Mesenchymal stem cell (in vitro differentiated cells and primary cell): ENCODE data around the gene NUMA1.

ENCODE experiments used
- DNase-seq: peaks from one replicate; pipeline ENCODE4 v3.0.0-alpha.2; 2013
- H2AFZ ChIP-seq: one replicate; pipeline ENCODE4 v1.6.1; 2013; ENCODE audit warnings: low read depth, mild to moderate bottlenecking, control low read depth, inconsistent platforms, low read length, moderate library complexity
- H2AK5ac ChIP-seq: 2 replicates; pipeline ENCODE4 v1.6.1; 2013; ENCODE audit warnings: low read length, moderate library complexity, mild to moderate bottlenecking, inconsistent platforms; ENCODE audit not compliant: severe bottlenecking
- H2BK120ac ChIP-seq: one replicate; pipeline ENCODE4 v1.6.1; 2013; ENCODE audit warnings: low read depth, mild to moderate bottlenecking, inconsistent platforms, low read length, moderate library complexity
- H2BK12ac ChIP-seq, 2 experiments: one replicate each; pipeline ENCODE4 v1.6.1; 2013; ENCODE audit warnings: inconsistent platforms in 2 of 2, low read length in 2 of 2, mild to moderate bottlenecking in 2 of 2, moderate library complexity in 2 of 2, control low read depth in 1 of 2
- H2BK15ac ChIP-seq: one replicate; pipeline ENCODE4 v1.6.1; 2013; ENCODE audit warnings: mild to moderate bottlenecking, low read depth, inconsistent platforms; ENCODE audit not compliant: poor library complexity, severe bottlenecking
- H2BK5ac ChIP-seq: 2 replicates; pipeline ENCODE4 v1.6.1; 2013; ENCODE audit warnings: low read depth, mild to moderate bottlenecking, low read length, control low read depth, inconsistent platforms; ENCODE audit not compliant: poor library complexity, severe bottlenecking
- H3K14ac ChIP-seq, 2 experiments: one replicate each; pipeline ENCODE4 v1.6.1; 2013; ENCODE audit warnings: inconsistent platforms in 2 of 2, low read length in 2 of 2, control low read depth in 1 of 2, mild to moderate bottlenecking in 1 of 2, moderate library complexity in 1 of 2
- H3K18ac ChIP-seq, 2 experiments: one replicate each; pipeline ENCODE4 v1.6.1; 2013; ENCODE audit warnings: inconsistent platforms in 2 of 2, low read length in 2 of 2, control low read depth in 1 of 2, low read depth in 1 of 2, mild to moderate bottlenecking in 1 of 2
- H3K23ac ChIP-seq, 2 experiments: one replicate each; pipeline ENCODE4 v1.6.1; 2013; ENCODE audit warnings: inconsistent platforms in 2 of 2, low read length in 2 of 2, mild to moderate bottlenecking in 2 of 2, moderate library complexity in 2 of 2, control low read depth in 1 of 2
- H3K27ac ChIP-seq: 2 replicates; pipeline ENCODE4 v1.5.1; 2013; ENCODE audit warnings: mild to moderate bottlenecking, moderate library complexity, low read length, control low read depth, inconsistent platforms; ENCODE audit not compliant: poor library complexity, severe bottlenecking
- H3K27me3 ChIP-seq, 2 experiments: 2 replicates each; pipeline versions ENCODE4 v1.6.1 to v1.7.0; 2013; ENCODE audit warnings: low read length in 2 of 2, mild to moderate bottlenecking in 2 of 2, moderate library complexity in 2 of 2, control low read depth in 1 of 2, inconsistent platforms in 1 of 2; ENCODE audit not compliant: control insufficient read depth in 1 of 2, insufficient read depth in 1 of 2
- H3K36me3 ChIP-seq, 2 experiments: 2 replicates each; pipeline versions ENCODE4 v1.6.1 to v1.7.0; 2013; ENCODE audit warnings: low read length in 2 of 2, control low read depth in 1 of 2, inconsistent platforms in 1 of 2, low read depth in 1 of 2, mild to moderate bottlenecking in 1 of 2; ENCODE audit not compliant: insufficient read depth in 2 of 2, control insufficient read depth in 1 of 2
- H3K4ac ChIP-seq, 2 experiments: one replicate each; pipeline ENCODE4 v1.6.1; 2013; ENCODE audit warnings: inconsistent platforms in 2 of 2, low read length in 2 of 2, mild to moderate bottlenecking in 2 of 2, moderate library complexity in 2 of 2, control low read depth in 1 of 2, low read depth in 1 of 2
- H3K4me1 ChIP-seq: 2 replicates; pipeline ENCODE4 v1.6.1; 2013; ENCODE audit warnings: low read depth, low read length, control low read depth; ENCODE audit not compliant: control insufficient read depth, insufficient read depth
- H3K4me2 ChIP-seq: 2 replicates; pipeline ENCODE4 v1.6.1; 2013; ENCODE audit warnings: low read length, mild to moderate bottlenecking, inconsistent platforms; ENCODE audit not compliant: poor library complexity, severe bottlenecking
- H3K4me3 ChIP-seq, 2 experiments: 2 replicates each; pipeline versions ENCODE4 v1.5.1 to v1.7.0; 2013; ENCODE audit warnings: low read length in 2 of 2, mild to moderate bottlenecking in 2 of 2, control low read depth in 1 of 2, low read depth in 1 of 2; ENCODE audit not compliant: insufficient read depth in 1 of 2
- H3K79me1 ChIP-seq: replicated peaks from 2 replicates; pipeline ENCODE4 v1.6.1; 2013; ENCODE audit warnings: mild to moderate bottlenecking, control low read depth, low read length, inconsistent platforms; ENCODE audit not compliant: poor library complexity, severe bottlenecking
- H3K9ac ChIP-seq: 2 replicates; pipeline ENCODE4 v1.7.0; 2013; ENCODE audit warnings: mild to moderate bottlenecking, low read length, moderate library complexity
- H3K9me3 ChIP-seq: 2 replicates; pipeline ENCODE4 v1.7.0; 2013; ENCODE audit warnings: mild to moderate bottlenecking, low read length; ENCODE audit not compliant: control insufficient read depth
- H4K8ac ChIP-seq: one replicate; pipeline ENCODE4 v1.6.1; 2013; ENCODE audit warnings: inconsistent platforms, mild to moderate bottlenecking, low read length, moderate library complexity
- H4K91ac ChIP-seq: one replicate; pipeline ENCODE4 v1.6.1; 2013; ENCODE audit warnings: mild to moderate bottlenecking, low read length, inconsistent platforms
- WGBS: methylation state at CpG from one replicate; pipeline ENCODE4 v1.1.7; 2013; ENCODE audit warnings: mixed read lengths; 5-methylcytosine and 5-hydroxymethylcytosine counted together

Gene NUMA1

GRCh38 chr11:72030472-72031045, 49.8 kb downstream of the NUMA1 start:
- Histone ChIP-seq H3K4ac (no peak overlapping the region), H2BK5ac (no peak overlapping the region), H3K14ac (no peak overlapping the region), H3K9me3 (no peaks in the 10 kb centered on the region), H3K4me1 (peaks cover 5% of the 10 kb centered on the region), H3K27ac (peak overlapping the region; percentile 24), H2BK12ac (no peak overlapping the region), H3K27me3 (no peaks in the 10 kb centered on the region), H3K9ac (no peak overlapping the region), H4K8ac (no peak overlapping the region), H3K36me3 (peaks cover 36 to 94% of the 10 kb centered on the region in 2 experiments), H2AFZ (no peak overlapping the region), H2AK5ac (no peak overlapping the region), H2BK120ac (no peak overlapping the region), H3K23ac (no peak overlapping the region), H3K4me2 (peak overlapping the region; percentile 30), H4K91ac (no peak overlapping the region), H3K79me1 (peaks cover 16% of the 10 kb centered on the region), H3K4me3 (no peak overlapping the region), H2BK15ac (no peak overlapping the region), H3K18ac (no peak overlapping the region)
- WGBS = no CpG with 5 or more reads among the region's 1 CpG
- DNase-seq = no peak

- DNase-seq = no peak
- peaks cover 50 to 89% of the 10 kb centered on the region in 2 experiments for H3K36me3 ChIP-seq
- H3K14ac ChIP-seq = no peak overlapping the region
- no peak overlapping the region for H4K8ac ChIP-seq
- H2BK15ac ChIP-seq = no peak overlapping the region
- peak overlapping the region; percentile 88 for H3K9ac ChIP-seq
- H2BK12ac ChIP-seq = no peak overlapping the region
- no peak overlapping the region for H2BK5ac ChIP-seq
- 100% methylated on average over 1 of the region's 1 CpG for WGBS
- H3K27me3 ChIP-seq = no peaks in the 10 kb centered on the region
- H4K91ac ChIP-seq = no peak overlapping the region
- H3K23ac ChIP-seq = no peak overlapping the region
- peak overlapping the region; percentile 5 for H3K27ac ChIP-seq
- no peak overlapping the region for H2BK120ac ChIP-seq
- H3K9me3 ChIP-seq = no peaks in the 10 kb centered on the region
- no peak overlapping the region for H2AFZ ChIP-seq
- H3K18ac ChIP-seq = no peak overlapping the region
- H3K79me1 ChIP-seq = peaks cover 46% of the 10 kb centered on the region
- no peak overlapping the region for H2AK5ac ChIP-seq
- no peak overlapping the region for H3K4ac ChIP-seq
- H3K4me1 ChIP-seq = peaks cover 5% of the 10 kb centered on the region
- H3K4me2 ChIP-seq = no peak overlapping the region
- H3K4me3 ChIP-seq = no peak overlapping the region
Observed at GRCh38 chr11:72026090-72026489, 54.3 kb downstream of the NUMA1 start.

- H3K4me3 ChIP-seq = no peak overlapping the region
- H2AFZ ChIP-seq = no peak overlapping the region
- H3K9me3 ChIP-seq = no peaks in the 10 kb centered on the region
- DNase-seq = no peak
- H4K8ac ChIP-seq = no peak overlapping the region
- H3K27me3 ChIP-seq = no peaks in the 10 kb centered on the region
- H3K79me1 ChIP-seq = peaks cover 57% of the 10 kb centered on the region
- peaks cover 66 to 88% of the 10 kb centered on the region in 2 experiments for H3K36me3 ChIP-seq
- H2BK120ac ChIP-seq = no peak overlapping the region
- H3K27ac ChIP-seq = no peak overlapping the region
- H2BK5ac ChIP-seq = no peak overlapping the region
- no peak overlapping the region for H3K23ac ChIP-seq
- H4K91ac ChIP-seq = no peak overlapping the region
- no peak overlapping the region for H3K4ac ChIP-seq
- no peak overlapping the region for H2BK12ac ChIP-seq
- no peak overlapping the region for H2BK15ac ChIP-seq
- H2AK5ac ChIP-seq = peak overlapping the region; percentile 21
- H3K14ac ChIP-seq = no peak overlapping the region
- H3K4me1 ChIP-seq = peaks cover 4% of the 10 kb centered on the region
- H3K4me2 ChIP-seq = no peak overlapping the region
- WGBS = 50% methylated on average over 5 of the region's 5 CpGs
- H3K9ac ChIP-seq = peak overlapping the region; percentile 88
- H3K18ac ChIP-seq = no peak overlapping the region
Observed at GRCh38 chr11:72024069-72024754, 56.1 kb downstream of the NUMA1 start.

GRCh38 chr11:72023335-72023734, 57.0 kb downstream of the NUMA1 start:
- no peak overlapping the region for H3K14ac ChIP-seq
- no peak overlapping the region for H3K18ac ChIP-seq
- H3K4me2 ChIP-seq = no peak overlapping the region
- H3K9me3 ChIP-seq = no peaks in the 10 kb centered on the region
- no peak overlapping the region for H2AK5ac ChIP-seq
- H3K27me3 ChIP-seq = no peaks in the 10 kb centered on the region
- H3K27ac ChIP-seq = no peak overlapping the region
- H3K4me3 ChIP-seq = no peak overlapping the region
- H3K79me1 ChIP-seq = peaks cover 58% of the 10 kb centered on the region
- WGBS = 89% methylated on average over 1 of the region's 4 CpGs
- no peak overlapping the region for H2BK15ac ChIP-seq
- DNase-seq = no peak
- no peak overlapping the region for H2BK12ac ChIP-seq
- no peak overlapping the region for H4K8ac ChIP-seq
- H4K91ac ChIP-seq = no peak overlapping the region
- H3K4me1 ChIP-seq = peaks cover 4% of the 10 kb centered on the region
- peaks cover 67 to 88% of the 10 kb centered on the region in 2 experiments for H3K36me3 ChIP-seq
- H2AFZ ChIP-seq = no peak overlapping the region
- peak overlapping the region; percentile 88 for H3K9ac ChIP-seq
- no peak overlapping the region for H3K4ac ChIP-seq
- H2BK120ac ChIP-seq = no peak overlapping the region
- no peak overlapping the region for H3K23ac ChIP-seq
- H2BK5ac ChIP-seq = no peak overlapping the region
